K562 (cell line): ENCODE data around the gene GPN3. TPM values are rescaled to one million over a fixed set of nuclear protein-coding genes. Genes with fewer than 3 reads are reported as not detected.

Experiments
- ATF7 ChIP-seq: fragments of 450-650 bp; IDR thresholded peaks from 2 replicates; pipeline ENCODE4 v1.7.1; 2014; ENCODE audit warnings: mild to moderate bottlenecking, moderate library complexity
- C11orf30 ChIP-seq: fragments of 450-650 bp; IDR thresholded peaks from 2 replicates; pipeline ENCODE4 v1.6.1; 2016; ENCODE audit warnings: low read depth, mild to moderate bottlenecking
- DPF2 ChIP-seq: fragments of 450-650 bp; IDR thresholded peaks from 2 replicates; pipeline ENCODE4 v1.6.1; 2016
- E2F1 ChIP-seq: sonication (generic); formaldehyde crosslinking; IDR thresholded peaks from 2 replicates; pipeline ENCODE4 v1.8.1; 2023; ENCODE audit warnings: mild to moderate bottlenecking, missing genetic modification reagents, moderate library complexity
- HDAC1 ChIP-seq, 2 experiments: fragments of 450-650 bp; IDR thresholded peaks; 2 replicates each; pipeline ENCODE4 v1.6.1; 2016 to 2017; ENCODE audit warnings: inconsistent platforms in 1 of 2, mild to moderate bottlenecking in 1 of 2, moderate library complexity in 1 of 2
- KLF16 ChIP-seq: IDR thresholded peaks from 2 replicates; pipeline ENCODE4 v1.6.1; 2016; ENCODE audit warnings: antibody characterized with exemption
- LCOR ChIP-seq: sonication (generic); formaldehyde crosslinking; IDR thresholded peaks from 2 replicates; pipeline ENCODE4 v1.8.0; 2022; ENCODE audit warnings: mild to moderate bottlenecking, missing genetic modification reagents
- NCOA1 ChIP-seq: fragments of 450-650 bp; IDR thresholded peaks from 2 replicates; pipeline ENCODE4 v1.6.1; 2016; ENCODE audit warnings: low read depth
- NFRKB ChIP-seq: fragments of 450-650 bp; IDR thresholded peaks from 2 replicates; pipeline ENCODE4 v1.6.1; 2016; ENCODE audit warnings: low read depth
- NKRF ChIP-seq: fragments of 450-650 bp; IDR thresholded peaks from 2 replicates; pipeline ENCODE4 v1.6.1; 2016; ENCODE audit warnings: borderline replicate concordance
- NR3C1 ChIP-seq: sonication (generic); formaldehyde crosslinking; IDR thresholded peaks from 2 replicates; pipeline ENCODE4 v1.8.1; 2022; ENCODE audit warnings: missing genetic modification reagents
- PPARD ChIP-seq: fragments of 250-450 bp; sonication (Bioruptor Pico); IDR thresholded peaks from 2 replicates; pipeline ENCODE4 v1.8.0; 2022; ENCODE audit warnings: inconsistent platforms, mild to moderate bottlenecking, moderate library complexity
- PTBP1 ChIP-seq: fragments of 200-400 bp; formaldehyde crosslinking; IDR thresholded peaks from 2 replicates; pipeline ENCODE4 v1.6.1; 2017; ENCODE audit warnings: low read depth, low read length
- RBM14 ChIP-seq: fragments of 200-400 bp; formaldehyde crosslinking; IDR thresholded peaks from 2 replicates; pipeline ENCODE4 v1.6.1; 2018; ENCODE audit warnings: low read depth, mild to moderate bottlenecking, low read length, moderate library complexity, borderline replicate concordance; ENCODE audit not compliant: insufficient read depth
- SOX6 ChIP-seq: fragments of 450-650 bp; IDR thresholded peaks from 2 replicates; pipeline ENCODE4 v1.6.1; 2014; ENCODE audit warnings: mild to moderate bottlenecking
- TOE1 ChIP-seq, 2 experiments: fragments of 450-650 bp in 1 of 2; sonication (generic) in 1 of 2; formaldehyde crosslinking in 1 of 2; IDR thresholded peaks; 2 replicates each; pipeline versions ENCODE4 v1.7.1 to v1.8.0; 2016 to 2022; ENCODE audit warnings: borderline replicate concordance in 2 of 2, mild to moderate bottlenecking in 2 of 2, antibody characterized with exemption in 1 of 2, inconsistent platforms in 1 of 2, low read depth in 1 of 2, missing genetic modification reagents in 1 of 2, moderate library complexity in 1 of 2
- TRIM24 ChIP-seq, 2 experiments: fragments of 450-650 bp; IDR thresholded peaks; 2 replicates each; pipeline ENCODE4 v1.6.1; 2016
- ZBTB7A ChIP-seq: IDR thresholded peaks from 2 replicates; pipeline ENCODE4 v1.6.1; 2011; ENCODE audit warnings: low read depth, mild to moderate bottlenecking, low read length, moderate library complexity, borderline replicate concordance; ENCODE audit not compliant: control insufficient read depth
- ZNF212 ChIP-seq: fragments of 450-650 bp; formaldehyde crosslinking; IDR thresholded peaks from 2 replicates; pipeline ENCODE4 v1.4.0; 2020; ENCODE audit warnings: mild to moderate bottlenecking
- ZNF592 ChIP-seq: fragments of 450-650 bp; IDR thresholded peaks from 2 replicates; pipeline ENCODE4 v1.6.1; 2017; ENCODE audit warnings: antibody characterized with exemption, mild to moderate bottlenecking
- polyA plus RNA-seq, 8 experiments: library from polyadenylated mRNA; depleted of rRNA in 4 of 8; stranded (reverse) in 5 of 8; unstranded in 3 of 8; fragments of >200 nt; fragmentation: Nextera tagmentation in 2 of 8; fragmentation: Illumina TruSeq in 1 of 8; extraction: Ambion mirVana in 2 of 8; extraction: Trizol in 1 of 8; gene quantifications; 2 replicates each; pipeline versions ENCODE4 v1.2.1 to v1.2.3, GENCODE V29; 2011 to 2014; ENCODE audit warnings: inconsistent platforms in 1 of 8, missing spikeins in 1 of 8
- total RNA-seq, 7 experiments: library from RNA; depleted of rRNA in 6 of 7; stranded (reverse); fragments of >200 nt in 6 of 7; fragmentation: Illumina TruSeq in 2 of 7; extraction: Trizol in 2 of 7; gene quantifications; 2 replicates each; pipeline versions ENCODE4 v1.2.1 to v1.2.3, GENCODE V29; 2011 to 2021; ENCODE audit warnings: low replicate concordance in 1 of 7

The GPN3 gene
- total and polyA plus RNA-seq, 9 of the 15 experiments (the other 6 are each of a cell fraction or from before 2014, with no cell fraction given), result 35.8 to 123 (median 64.2) TPM

- TF ChIP-seq KLF16, result peak; percentile 46; the same call in 1 of the 2 replicates
- no peak for TF ChIP-seq PPARD (CRISPR knock-in tag)
- 0 out of 4 replicates have a peak, but pooled peaks of 1 of the 2 experiments have one; percentile 9 for TF ChIP-seq TRIM24 (IDR thresholded peaks at IDR 0.05)
- TF ChIP-seq NKRF, result peak; percentile 94
- TF ChIP-seq NFRKB, result 0 out of 2 replicates have a peak, but pooled peaks have one; percentile 29
- peak; percentile 75 for TF ChIP-seq C11orf30
- 0 out of 2 replicates have a peak, but pooled peaks have one; percentile 67 for TF ChIP-seq RBM14
- no peak for TF ChIP-seq ZNF592
- peak; percentile 66; the same call in 1 of the 2 replicates for TF ChIP-seq TOE1 (IDR thresholded peaks at IDR 0.05; ENCODE audit: borderline replicate concordance)
- TF ChIP-seq TOE1 (CRISPR knock-in tag; IDR thresholded peaks at IDR 0.05; ENCODE audit: borderline replicate concordance, low read depth), result peak; percentile 65; the same call in 1 of the 2 replicates
- TF ChIP-seq NR3C1 (CRISPR knock-in tag), result no peak
- 0 out of 2 replicates have a peak, but pooled peaks have one; percentile 28 for TF ChIP-seq LCOR (CRISPR knock-in tag)
- TF ChIP-seq NCOA1, result peak; percentile 28; the same call in 1 of the 2 replicates
- TF ChIP-seq ZNF212 (CRISPR knock-in tag), result no peak
- peak; percentile 22; the same call in 1 of the 2 replicates for TF ChIP-seq SOX6
- peak; percentile 72; the same call in 1 of the 2 replicates for TF ChIP-seq E2F1 (CRISPR knock-in tag)
- peak; percentile 81; the same call in 1 of the 2 replicates for TF ChIP-seq ZBTB7A
- TF ChIP-seq ATF7, result peak; percentile 72; the same call in 1 of the 2 replicates
- peak; percentile 35 to 96; a peak in 2 of 4 replicates for TF ChIP-seq HDAC1 (IDR thresholded peaks at IDR 0.05)
- TF ChIP-seq PTBP1, result 0 out of 2 replicates have a peak, but pooled peaks have one; percentile 42
- 0 out of 2 replicates have a peak, but pooled peaks have one; percentile 23 for TF ChIP-seq DPF2
Observed at GRCh38 chr12:110449799-110450497, 18.1 kb downstream of the GPN3 start, which contains the start of gene ARPC3 (continued).
